Liver (tissue), 9 donors: ENCODE results near the gene RGL2. TPM values are rescaled to one million over a fixed set of nuclear protein-coding genes. Genes with fewer than 3 reads are reported as not detected.

ENCODE experiments used
- DNase-seq: peaks from one replicate; pipeline ENCODE4 v3.0.0-alpha.2; 2017; ENCODE audit warnings: low spot score
- H3K27ac ChIP-seq, 2 donors: one replicate each; pipeline ENCODE4 v1.7.0; 2013; ENCODE audit warnings: inconsistent platforms in 2 of 2, low read length in 2 of 2, control low read depth in 1 of 2, low read depth in 1 of 2, mild to moderate bottlenecking in 1 of 2
- H3K27me3 ChIP-seq, 4 donors: one replicate each; pipeline versions ENCODE4 v1.6.1 to v1.7.0; 2013; ENCODE audit warnings: low read length in 3 of 4, inconsistent platforms in 1 of 4, mild to moderate bottlenecking in 1 of 4, moderate library complexity in 1 of 4; ENCODE audit not compliant: control insufficient read depth in 4 of 4, insufficient read depth in 4 of 4
- H3K36me3 ChIP-seq, 4 donors: one replicate each; pipeline versions ENCODE4 v1.6.1 to v1.7.0; 2013; ENCODE audit warnings: low read length in 3 of 4, mild to moderate bottlenecking in 3 of 4, low read depth in 1 of 4, moderate library complexity in 1 of 4; ENCODE audit not compliant: control insufficient read depth in 4 of 4, insufficient read depth in 3 of 4
- H3K4me1 ChIP-seq, 4 donors: one replicate each; pipeline versions ENCODE4 v1.6.1 to v1.7.0; 2013; ENCODE audit warnings: low read length in 3 of 4, mild to moderate bottlenecking in 3 of 4, moderate library complexity in 1 of 4; ENCODE audit not compliant: control insufficient read depth in 4 of 4, insufficient read depth in 4 of 4
- H3K4me3 ChIP-seq, 3 donors: one replicate each; pipeline versions ENCODE4 v1.6.1 to v1.7.0; 2013; ENCODE audit warnings: low read length in 3 of 3, control low read depth in 1 of 3, low read depth in 1 of 3, mild to moderate bottlenecking in 1 of 3
- H3K9ac ChIP-seq, 2 donors: one replicate each; pipeline ENCODE4 v1.7.0; 2013; ENCODE audit warnings: low read length in 2 of 2, mild to moderate bottlenecking in 2 of 2, moderate library complexity in 2 of 2, control low read depth in 1 of 2, low read depth in 1 of 2
- H3K9me3 ChIP-seq, 4 donors: one replicate each; pipeline versions ENCODE4 v1.6.1 to v1.7.0; 2013; ENCODE audit warnings: low read length in 3 of 4; ENCODE audit not compliant: control insufficient read depth in 4 of 4
- EGR1 ChIP-seq, 2 donors: IDR thresholded peaks; 2 replicates each; pipeline ENCODE4 v1.6.1; 2016 to 2018; ENCODE audit warnings: antibody characterized with exemption in 2 of 2, low read depth in 2 of 2
- FOXA1 ChIP-seq: IDR thresholded peaks from 2 replicates; pipeline ENCODE4 v1.6.1; 2016; ENCODE audit warnings: antibody characterized with exemption
- FOXA2 ChIP-seq: IDR thresholded peaks from 2 replicates; pipeline ENCODE4 v1.6.1; 2016; ENCODE audit warnings: antibody characterized with exemption
- GABPA ChIP-seq, 2 donors: IDR thresholded peaks in 1 of 2; conservative IDR thresholded peaks in 1 of 2; 2 replicates each; pipeline ENCODE4 v1.6.1; 2016; ENCODE audit warnings: antibody characterized with exemption in 2 of 2, mild to moderate bottlenecking in 1 of 2, moderate library complexity in 1 of 2
- HNF4A ChIP-seq, 2 donors: conservative IDR thresholded peaks; 2 replicates each; pipeline ENCODE4 v1.6.1; 2016; ENCODE audit warnings: antibody characterized with exemption in 2 of 2, mild to moderate bottlenecking in 2 of 2
- HNF4G ChIP-seq: IDR thresholded peaks from 2 replicates; pipeline ENCODE4 v1.6.1; 2016; ENCODE audit warnings: antibody characterized with exemption
- JUND ChIP-seq, 2 donors: IDR thresholded peaks; 2 replicates each; pipeline ENCODE4 v1.6.1; 2016; ENCODE audit warnings: antibody characterized with exemption in 2 of 2
- MAX ChIP-seq: IDR thresholded peaks from 2 replicates; pipeline ENCODE4 v1.6.1; 2016; ENCODE audit warnings: antibody characterized with exemption
- RAD21 ChIP-seq, 2 donors: IDR thresholded peaks; 2 replicates each; pipeline ENCODE4 v1.6.1; 2016; ENCODE audit warnings: antibody characterized with exemption in 2 of 2, mild to moderate bottlenecking in 2 of 2
- REST ChIP-seq: IDR thresholded peaks from 2 replicates; pipeline ENCODE4 v1.6.1; 2016; ENCODE audit warnings: antibody characterized with exemption, mild to moderate bottlenecking
- RXRA ChIP-seq, 2 donors: IDR thresholded peaks; 2 replicates each; pipeline ENCODE4 v1.6.1; 2017 to 2018; ENCODE audit warnings: antibody characterized with exemption in 2 of 2, mild to moderate bottlenecking in 1 of 2
- SP1 ChIP-seq: IDR thresholded peaks from 2 replicates; pipeline ENCODE4 v1.6.1; 2018; ENCODE audit warnings: antibody characterized with exemption, mild to moderate bottlenecking
- TAF1 ChIP-seq: conservative IDR thresholded peaks from 2 replicates; pipeline ENCODE4 v1.6.1; 2016; ENCODE audit warnings: antibody characterized with exemption, mild to moderate bottlenecking
- ZBTB33 ChIP-seq: IDR thresholded peaks from 2 replicates; pipeline ENCODE4 v1.6.1; 2016; ENCODE audit warnings: antibody characterized with exemption
- WGBS: extraction: QIAGEN DNeasy Blood & Tissue Kit; methylation state at CpG from one replicate; pipeline ENCODE4 v1.1.7; 2013; 5-methylcytosine and 5-hydroxymethylcytosine counted together
- polyA plus RNA-seq, 2 donors: library from polyadenylated mRNA; stranded (reverse) in 1 of 2; unstranded in 1 of 2; fragments of 200-250 nt in 1 of 2; fragments of >200 nt in 1 of 2; fragmentation: Nextera tagmentation in 1 of 2; extraction: Ambion mirVana in 1 of 2; gene quantifications; one replicate each; pipeline versions ENCODE4 v1.2.1 to v1.2.3, GENCODE V29; 2013 to 2015
- total RNA-seq, 2 donors: library from RNA; depleted of rRNA; stranded (reverse); fragments of >200 nt; gene quantifications; one replicate each; pipeline ENCODE4 v1.2.3, GENCODE V29; 2014
- TF ChIP-seq, protein P1 (sequence below): fragments of 150-350 bp; IDR thresholded peaks from 2 replicates; pipeline ENCODE4 v1.5.1; 2017; ENCODE audit warnings: improper control_type of control experiment, low read depth, low read length; ENCODE audit not compliant: missing input control
- TF ChIP-seq, protein P2 (sequence below): IDR thresholded peaks from 2 replicates; pipeline ENCODE4 v1.6.1; 2016; ENCODE audit warnings: antibody characterized with exemption
- donor health status: healthy.
- donor health status: healthy.
- donor health status: healthy.
- donor health status: healthy.
- donor health status: healthy.

RGL2 gene
- total and polyA plus RNA-seq, 4 donors: 16.7 to 22.8 (median 17.3) TPM

DNA sequence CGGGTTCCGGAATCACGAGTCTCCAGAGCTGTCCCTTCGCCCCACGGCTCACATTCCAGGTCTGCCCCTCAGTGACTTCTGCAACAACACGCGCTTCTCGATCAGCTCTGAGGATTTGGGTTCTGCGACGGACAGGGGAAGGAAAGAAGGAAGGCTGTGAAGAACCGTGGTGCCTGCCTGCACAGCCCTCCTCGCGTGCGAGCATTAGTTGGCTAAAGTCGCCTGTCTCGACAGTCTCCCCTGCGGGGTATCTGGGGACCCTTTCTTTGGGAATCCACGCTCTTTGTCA, 50.2 kb downstream of the RGL2 start:
- DNase-seq: no peak
- under 1% methylated on average over 18 of the region's 18 CpGs for WGBS
- H3K9ac ChIP-seq: peak overlapping the region; percentile 70 to 86
- H3K27ac ChIP-seq: peak overlapping the region; percentile 92 to 97
- no peaks in the 10 kb centered on the region for H3K9me3 ChIP-seq
- no peaks in the 10 kb centered on the region for H3K27me3 ChIP-seq
- TF ChIP-seq EGR1 (IDR thresholded peaks at IDR 0.05; ENCODE audit: low read depth in 2 of 2): no peak
- TF ChIP-seq FOXA1: no peak
- peaks cover 0 to 6% (median 1%) of the 10 kb centered on the region in 4 donors for H3K36me3 ChIP-seq
- H3K4me3 ChIP-seq: peak overlapping the region; percentile 3 to 46 (median 42)
- peaks cover 2 to 29% (median 23%) of the 10 kb centered on the region in 4 donors for H3K4me1 ChIP-seq

DNA sequence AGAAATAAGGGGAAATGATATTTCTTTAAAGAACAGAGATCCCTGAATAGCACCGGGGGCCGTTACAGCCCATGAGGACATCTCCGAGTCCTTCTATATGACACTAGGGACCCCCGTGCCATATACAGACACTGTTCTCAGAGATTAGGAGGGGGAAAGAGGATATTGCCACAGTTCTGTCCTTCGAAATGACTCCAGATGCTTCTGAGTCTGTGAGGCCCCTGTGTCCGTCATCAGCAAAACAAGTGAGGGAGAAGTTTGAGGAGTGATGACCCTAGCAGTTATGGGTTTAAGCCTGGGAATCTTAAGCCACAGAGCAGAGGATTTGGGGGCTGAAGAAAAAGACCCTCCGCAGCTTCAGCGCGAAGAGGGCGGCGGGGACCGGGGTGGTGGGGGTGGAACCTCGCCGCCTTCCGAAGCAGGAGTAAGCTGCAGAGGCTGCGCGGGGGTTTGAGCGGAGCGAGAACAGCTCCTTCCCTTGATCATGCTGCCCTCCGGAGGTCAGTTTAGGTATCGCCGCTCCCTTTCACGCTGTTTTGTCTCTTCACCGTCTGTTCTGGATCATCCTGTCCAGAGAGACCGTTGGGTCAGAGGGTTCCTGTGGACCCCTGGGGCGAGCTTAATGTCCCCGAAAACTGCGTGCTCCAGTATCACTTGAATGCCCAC, 50.6 kb downstream of the RGL2 start:
- WGBS: 7% methylated on average over 28 of the region's 28 CpGs
- H3K27me3 ChIP-seq: no peaks in the 10 kb centered on the region
- H3K4me3 ChIP-seq: peak overlapping the region; percentile 3 to 46 (median 42)
- no peaks in the 10 kb centered on the region for H3K9me3 ChIP-seq
- peak; percentile 93 for DNase-seq
- TF ChIP-seq TAF1 (no peak), RAD21 (IDR thresholded peaks at IDR 0.05) (peak; percentile 92 to 93)
- TF ChIP-seq, protein P1, sequence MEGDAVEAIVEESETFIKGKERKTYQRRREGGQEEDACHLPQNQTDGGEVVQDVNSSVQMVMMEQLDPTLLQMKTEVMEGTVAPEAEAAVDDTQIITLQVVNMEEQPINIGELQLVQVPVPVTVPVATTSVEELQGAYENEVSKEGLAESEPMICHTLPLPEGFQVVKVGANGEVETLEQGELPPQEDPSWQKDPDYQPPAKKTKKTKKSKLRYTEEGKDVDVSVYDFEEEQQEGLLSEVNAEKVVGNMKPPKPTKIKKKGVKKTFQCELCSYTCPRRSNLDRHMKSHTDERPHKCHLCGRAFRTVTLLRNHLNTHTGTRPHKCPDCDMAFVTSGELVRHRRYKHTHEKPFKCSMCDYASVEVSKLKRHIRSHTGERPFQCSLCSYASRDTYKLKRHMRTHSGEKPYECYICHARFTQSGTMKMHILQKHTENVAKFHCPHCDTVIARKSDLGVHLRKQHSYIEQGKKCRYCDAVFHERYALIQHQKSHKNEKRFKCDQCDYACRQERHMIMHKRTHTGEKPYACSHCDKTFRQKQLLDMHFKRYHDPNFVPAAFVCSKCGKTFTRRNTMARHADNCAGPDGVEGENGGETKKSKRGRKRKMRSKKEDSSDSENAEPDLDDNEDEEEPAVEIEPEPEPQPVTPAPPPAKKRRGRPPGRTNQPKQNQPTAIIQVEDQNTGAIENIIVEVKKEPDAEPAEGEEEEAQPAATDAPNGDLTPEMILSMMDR: peak; percentile 97
- H3K36me3 ChIP-seq: peaks cover 0 to 6% (median 1%) of the 10 kb centered on the region in 4 donors
- peaks cover 2 to 29% (median 23%) of the 10 kb centered on the region in 4 donors for H3K4me1 ChIP-seq
- peak overlapping the region; percentile 92 to 97 for H3K27ac ChIP-seq
- H3K9ac ChIP-seq: peak overlapping the region; percentile 70 to 86

- WGBS: 54% methylated on average over 1 of the region's 1 CpG
- no peak for TF ChIP-seq TAF1
- TF ChIP-seq, protein P2, sequence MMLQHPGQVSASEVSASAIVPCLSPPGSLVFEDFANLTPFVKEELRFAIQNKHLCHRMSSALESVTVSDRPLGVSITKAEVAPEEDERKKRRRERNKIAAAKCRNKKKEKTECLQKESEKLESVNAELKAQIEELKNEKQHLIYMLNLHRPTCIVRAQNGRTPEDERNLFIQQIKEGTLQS: no peak
- TF ChIP-seq RXRA (IDR thresholded peaks at IDR 0.05): no peak
- TF ChIP-seq ZBTB33: no peak
- TF ChIP-seq, protein P1: no peak
- TF ChIP-seq SP1: no peak
- no peak for TF ChIP-seq EGR1 (IDR thresholded peaks at IDR 0.05; ENCODE audit: low read depth in 2 of 2)
- no peak for TF ChIP-seq FOXA2
- no peak for TF ChIP-seq JUND (IDR thresholded peaks at IDR 0.05)
- TF ChIP-seq FOXA1: no peak
- TF ChIP-seq MAX: no peak
- no peak for TF ChIP-seq HNF4A (conservative IDR thresholded peaks at IDR 0.05)
- no peak for TF ChIP-seq REST
- TF ChIP-seq GABPA (IDR thresholded peaks at IDR 0.05 in 1 of 2, conservative IDR thresholded peaks at IDR 0.05 in 1 of 2): no peak
- no peak for TF ChIP-seq HNF4G
- TF ChIP-seq RAD21 (IDR thresholded peaks at IDR 0.05): no peak
Measured at GRCh38 chr6:33243476-33243875, 55.3 kb downstream of the RGL2 start.

More at GRCh38 chr6:33243476-33243875, 55.3 kb downstream of the RGL2 start:
- H3K27me3 ChIP-seq: peaks cover 0 to 2% (median 0%) of the 10 kb centered on the region in 4 donors
- no peak overlapping the region for H3K27ac ChIP-seq
- H3K4me3 ChIP-seq: no peak overlapping the region
- no peak overlapping the region for H3K9ac ChIP-seq
- no peak for DNase-seq
- H3K9me3 ChIP-seq: no peaks in the 10 kb centered on the region
- peaks cover 0 to 6% (median 3%) of the 10 kb centered on the region in 4 donors for H3K4me1 ChIP-seq
- no peaks in the 10 kb centered on the region for H3K36me3 ChIP-seq
